Measurements from ENCODE around the gene RAB4B. TPM values are rescaled to one million over a fixed set of nuclear protein-coding genes. Genes with fewer than 3 reads are reported as not detected.

RAB4B gene
- total RNA-seq, 1 donor from 2014 or later: 43.2 TPM

DNA sequence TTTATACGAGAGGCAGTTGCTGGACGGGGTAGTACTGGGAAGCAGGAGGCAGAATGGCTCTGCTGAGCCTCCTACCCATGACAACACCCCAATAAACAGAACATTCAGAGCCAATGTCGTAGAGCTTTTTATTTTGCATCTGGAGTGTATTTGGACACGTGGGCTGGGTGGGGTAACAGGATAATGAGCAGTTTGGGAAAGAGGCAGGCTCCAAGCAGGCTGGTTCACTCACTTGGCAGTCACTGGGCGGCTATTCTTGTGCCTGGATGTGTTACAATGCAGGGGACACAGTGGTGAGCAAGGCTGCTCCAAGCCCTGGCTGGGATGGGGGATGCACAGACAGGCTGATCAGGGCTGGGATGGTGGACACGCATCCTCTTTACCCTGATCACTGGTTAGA, 37.3 kb upstream of the RAB4B start:
- peaks cover 19% of the 10 kb centered on the region for H3K27me3 Mint-ChIP-seq (ENCODE audit: unreplicated experiment)
- no peak for DNase-seq
- peaks cover 27% of the 10 kb centered on the region for H3K4me1 Mint-ChIP-seq (ENCODE audit: low read depth, unreplicated experiment)
- H3K4me3 Mint-ChIP-seq (ENCODE audit: unreplicated experiment): peak overlapping the region; percentile 78
- peak overlapping the region; percentile 71 for H3K27ac Mint-ChIP-seq (ENCODE audit: unreplicated experiment)
- no peaks in the 10 kb centered on the region for H3K36me3 Mint-ChIP-seq (ENCODE audit: unreplicated experiment)
- peaks cover 15% of the 10 kb centered on the region for H3K9me3 Mint-ChIP-seq (ENCODE audit: unreplicated experiment)
- TF ChIP-seq, protein P1, sequence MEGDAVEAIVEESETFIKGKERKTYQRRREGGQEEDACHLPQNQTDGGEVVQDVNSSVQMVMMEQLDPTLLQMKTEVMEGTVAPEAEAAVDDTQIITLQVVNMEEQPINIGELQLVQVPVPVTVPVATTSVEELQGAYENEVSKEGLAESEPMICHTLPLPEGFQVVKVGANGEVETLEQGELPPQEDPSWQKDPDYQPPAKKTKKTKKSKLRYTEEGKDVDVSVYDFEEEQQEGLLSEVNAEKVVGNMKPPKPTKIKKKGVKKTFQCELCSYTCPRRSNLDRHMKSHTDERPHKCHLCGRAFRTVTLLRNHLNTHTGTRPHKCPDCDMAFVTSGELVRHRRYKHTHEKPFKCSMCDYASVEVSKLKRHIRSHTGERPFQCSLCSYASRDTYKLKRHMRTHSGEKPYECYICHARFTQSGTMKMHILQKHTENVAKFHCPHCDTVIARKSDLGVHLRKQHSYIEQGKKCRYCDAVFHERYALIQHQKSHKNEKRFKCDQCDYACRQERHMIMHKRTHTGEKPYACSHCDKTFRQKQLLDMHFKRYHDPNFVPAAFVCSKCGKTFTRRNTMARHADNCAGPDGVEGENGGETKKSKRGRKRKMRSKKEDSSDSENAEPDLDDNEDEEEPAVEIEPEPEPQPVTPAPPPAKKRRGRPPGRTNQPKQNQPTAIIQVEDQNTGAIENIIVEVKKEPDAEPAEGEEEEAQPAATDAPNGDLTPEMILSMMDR (IDR thresholded peaks at IDR 0.05; ENCODE audit: partially characterized antibody, unreplicated experiment): no peak

DNA sequence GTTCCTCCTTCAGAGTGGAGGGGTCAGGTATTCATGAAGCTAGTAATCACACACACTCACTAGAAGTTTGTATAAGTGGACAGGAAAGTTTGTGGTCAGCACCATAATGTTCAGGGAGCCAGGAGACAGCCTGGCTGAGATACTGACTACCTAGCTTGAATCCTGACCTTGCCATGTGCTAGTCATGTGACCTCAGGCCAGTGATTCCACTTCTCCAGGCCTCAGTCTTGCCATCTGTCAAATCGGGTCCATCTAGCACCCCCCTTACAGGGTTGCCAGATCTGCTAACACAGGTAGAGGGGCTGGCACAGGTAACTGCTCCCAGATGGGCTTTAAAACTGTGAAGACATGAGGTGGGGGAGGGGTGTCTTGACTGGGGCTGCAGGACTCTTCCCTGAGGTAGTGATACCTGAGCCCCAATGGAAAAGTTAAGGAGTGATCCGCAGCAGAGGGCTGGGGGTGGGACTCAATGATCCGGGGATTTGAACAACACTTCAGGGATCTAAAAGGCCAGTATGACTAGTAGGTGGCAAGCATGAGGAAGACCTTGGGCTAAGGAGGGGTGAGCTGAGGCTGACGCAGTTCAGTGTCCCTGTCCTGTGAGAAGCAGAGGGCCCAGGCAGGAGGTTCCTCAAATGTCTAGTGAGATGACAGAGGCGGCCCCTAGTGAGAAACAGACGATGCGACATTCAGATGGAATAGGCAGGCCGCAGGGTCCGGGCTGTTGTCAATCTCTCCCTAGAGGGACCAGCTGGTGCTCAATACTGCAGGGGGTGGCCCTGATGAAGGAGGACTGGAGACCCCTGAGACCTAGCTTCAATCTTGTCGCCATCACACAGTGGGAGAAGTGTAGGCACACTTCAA, 36.3 kb upstream of the RAB4B start:
- Mint-ChIP-seq H3K4me1 (ENCODE audit: low read depth, unreplicated experiment) (peaks cover 27% of the 10 kb centered on the region), H3K36me3 (ENCODE audit: unreplicated experiment) (no peaks in the 10 kb centered on the region), H3K4me3 (ENCODE audit: unreplicated experiment) (peak overlapping the region; percentile 70), H3K9me3 (ENCODE audit: unreplicated experiment) (peaks cover 15% of the 10 kb centered on the region), H3K27me3 (ENCODE audit: unreplicated experiment) (peaks cover 19% of the 10 kb centered on the region), H3K27ac (ENCODE audit: unreplicated experiment) (peak overlapping the region; percentile 77)
- peak; percentile 38 for DNase-seq
- TF ChIP-seq, protein P1 (IDR thresholded peaks at IDR 0.05; ENCODE audit: partially characterized antibody, unreplicated experiment): no peak

DNA sequence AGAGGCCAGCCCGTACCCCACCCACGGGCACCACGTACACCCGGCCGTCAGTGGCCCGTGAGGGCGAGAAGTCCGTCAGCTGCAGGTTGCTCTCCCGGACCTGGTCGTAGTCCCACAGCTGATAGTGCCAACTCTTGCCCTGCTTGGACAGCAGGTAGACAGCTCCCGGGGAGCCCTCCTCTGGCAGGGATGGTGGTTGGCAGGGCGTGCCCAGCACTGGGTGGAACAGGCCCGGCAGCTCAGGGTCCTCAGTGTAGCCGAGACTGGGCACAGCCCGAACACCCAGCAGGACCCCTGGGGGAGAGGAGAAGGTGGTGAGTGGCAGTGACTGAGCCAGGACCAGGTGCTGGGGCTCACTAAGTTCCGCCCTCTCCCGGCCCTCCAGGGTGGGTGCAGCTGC, 35.6 kb upstream of the RAB4B start:
- H3K9me3 Mint-ChIP-seq (ENCODE audit: unreplicated experiment): peaks cover 15% of the 10 kb centered on the region
- TF ChIP-seq, protein P1 (IDR thresholded peaks at IDR 0.05; ENCODE audit: partially characterized antibody, unreplicated experiment): no peak
- H3K4me3 Mint-ChIP-seq (ENCODE audit: unreplicated experiment): peak overlapping the region; percentile 70
- no peak overlapping the region for H3K27ac Mint-ChIP-seq (ENCODE audit: unreplicated experiment)
- no peak for DNase-seq
- peaks cover 27% of the 10 kb centered on the region for H3K4me1 Mint-ChIP-seq (ENCODE audit: low read depth, unreplicated experiment)
- H3K36me3 Mint-ChIP-seq (ENCODE audit: unreplicated experiment): no peaks in the 10 kb centered on the region
- peaks cover 19% of the 10 kb centered on the region for H3K27me3 Mint-ChIP-seq (ENCODE audit: unreplicated experiment)

DNA sequence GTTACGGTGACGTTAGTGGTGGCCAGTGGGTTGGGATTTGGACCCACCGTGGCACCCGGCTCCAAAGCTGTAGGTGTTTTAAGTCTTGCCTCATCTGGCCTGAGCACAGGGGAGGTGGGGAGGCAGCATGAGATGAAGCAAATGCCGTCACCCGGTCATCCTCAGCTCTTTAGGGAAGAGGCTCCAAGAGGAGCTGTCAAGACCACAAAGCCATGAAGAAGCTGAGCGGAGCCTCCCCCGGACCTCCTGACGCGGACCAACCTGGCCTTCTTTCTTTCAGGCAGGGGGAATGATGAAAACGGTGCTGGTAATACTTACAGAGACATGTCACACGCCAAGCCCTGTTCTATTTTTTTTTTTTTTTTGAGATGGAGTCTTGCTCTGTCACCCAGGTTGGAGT, 35.2 kb upstream of the RAB4B start:
- DNase-seq: no peak
- Mint-ChIP-seq H3K27me3 (ENCODE audit: unreplicated experiment) (peaks cover 17% of the 10 kb centered on the region), H3K27ac (ENCODE audit: unreplicated experiment) (no peak overlapping the region), H3K4me1 (ENCODE audit: low read depth, unreplicated experiment) (peaks cover 27% of the 10 kb centered on the region), H3K4me3 (ENCODE audit: unreplicated experiment) (no peak overlapping the region), H3K9me3 (ENCODE audit: unreplicated experiment) (peaks cover 15% of the 10 kb centered on the region), H3K36me3 (ENCODE audit: unreplicated experiment) (no peaks in the 10 kb centered on the region)
- TF ChIP-seq, protein P1 (IDR thresholded peaks at IDR 0.05; ENCODE audit: partially characterized antibody, unreplicated experiment): no peak

DNA sequence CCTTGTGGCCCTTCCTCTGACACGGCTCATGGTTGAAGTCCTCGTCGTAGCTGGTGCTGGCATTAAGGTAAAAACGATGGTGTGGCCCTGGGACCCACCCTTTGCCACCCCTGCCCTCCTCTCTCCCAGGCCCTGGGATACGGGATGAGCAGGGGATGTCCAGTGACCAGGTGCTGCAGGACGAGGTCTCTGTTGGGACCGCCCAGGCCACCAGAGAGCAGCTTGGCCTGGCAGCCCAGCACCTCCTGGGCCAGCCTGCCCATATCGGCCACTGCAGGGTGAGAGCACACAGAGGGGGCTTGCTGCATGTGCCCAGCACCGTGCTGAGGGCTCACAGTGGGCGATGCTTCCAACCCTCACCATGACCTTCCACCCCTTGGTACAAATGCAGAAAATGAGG, 34.1 kb upstream of the RAB4B start:
- Mint-ChIP-seq H3K27me3 (ENCODE audit: unreplicated experiment) (peaks cover 16% of the 10 kb centered on the region), H3K27ac (ENCODE audit: unreplicated experiment) (no peak overlapping the region), H3K36me3 (ENCODE audit: unreplicated experiment) (no peaks in the 10 kb centered on the region), H3K4me3 (ENCODE audit: unreplicated experiment) (no peak overlapping the region), H3K9me3 (ENCODE audit: unreplicated experiment) (peaks cover 11% of the 10 kb centered on the region), H3K4me1 (ENCODE audit: low read depth, unreplicated experiment) (peaks cover 24% of the 10 kb centered on the region)
- TF ChIP-seq, protein P1 (IDR thresholded peaks at IDR 0.05; ENCODE audit: partially characterized antibody, unreplicated experiment): no peak
- no peak for DNase-seq
